Endodermal cell (in vitro differentiated cells): ENCODE measurements around the gene PRTG. TPM values are rescaled to one million over a fixed set of nuclear protein-coding genes. Genes with fewer than 3 reads are reported as not detected.
A peak's percentile ranks its signal among the peaks of the same experiment; 100 is the strongest.

Experiments used
- DNase-seq: peaks from one replicate; pipeline ENCODE4 v3.0.0-alpha.2; 2017
- H3K27ac ChIP-seq: 2 replicates; pipeline ENCODE4 v1.5.1; 2013; ENCODE audit warnings: mild to moderate bottlenecking, low read depth, low read length, moderate library complexity
- H3K27me3 ChIP-seq: 2 replicates; pipeline ENCODE4 v1.6.1; 2013; ENCODE audit warnings: mild to moderate bottlenecking, low read length, moderate library complexity; ENCODE audit not compliant: insufficient read depth, control insufficient read depth, poor library complexity, severe bottlenecking
- H3K36me3 ChIP-seq: 2 replicates; pipeline ENCODE4 v1.7.0; 2013; ENCODE audit warnings: mild to moderate bottlenecking, low read length, moderate library complexity; ENCODE audit not compliant: control insufficient read depth, insufficient read depth
- H3K4me1 ChIP-seq: one replicate; pipeline ENCODE4 v1.7.0; 2013; ENCODE audit warnings: low read length; ENCODE audit not compliant: control insufficient read depth, insufficient read depth
- H3K4me3 ChIP-seq: 2 replicates; pipeline ENCODE4 v1.5.1; 2013; ENCODE audit warnings: mild to moderate bottlenecking, low read length, moderate library complexity
- H3K9ac ChIP-seq: 2 replicates; pipeline ENCODE4 v1.6.1; 2013; ENCODE audit warnings: mild to moderate bottlenecking, low read length, moderate library complexity; ENCODE audit not compliant: poor library complexity, severe bottlenecking; ENCODE audit errors: extremely low read depth
- H3K9me3 ChIP-seq: 2 replicates; pipeline ENCODE4 v1.6.1; 2013; ENCODE audit warnings: mild to moderate bottlenecking, low read length, moderate library complexity; ENCODE audit not compliant: control insufficient read depth
- H3K27ac Mint-ChIP-seq: 2 replicates; pipeline ENCODE4 v1.8.0; 2020; ENCODE audit warnings: mixed read lengths
- H3K27me3 Mint-ChIP-seq: 2 replicates; pipeline ENCODE4 v1.8.0; 2021; ENCODE audit warnings: mild to moderate bottlenecking, mixed read lengths; ENCODE audit not compliant: insufficient read depth
- H3K36me3 Mint-ChIP-seq: 2 replicates; pipeline ENCODE4 v1.8.0; 2020; ENCODE audit warnings: low read depth, mixed read lengths
- H3K4me1 Mint-ChIP-seq: 2 replicates; pipeline ENCODE4 v1.8.0; 2020; ENCODE audit warnings: mixed read lengths
- H3K4me3 Mint-ChIP-seq: 2 replicates; pipeline ENCODE4 v1.8.0; 2020; ENCODE audit warnings: mild to moderate bottlenecking, moderate library complexity, mixed read lengths
- H3K9me3 Mint-ChIP-seq: 2 replicates; pipeline ENCODE4 v1.8.0; 2020; ENCODE audit warnings: mild to moderate bottlenecking, mixed read lengths
- WGBS, 2 experiments: methylation state at CpG; one replicate each; pipeline versions ENCODE4 v1.1.5 to v1.1.7; 2013; ENCODE audit warnings: missing lambda C conversion rate in 2 of 2, mixed read lengths in 1 of 2; ENCODE audit not compliant: insufficient coverage in 1 of 2, insufficient read length in 1 of 2; 5-methylcytosine and 5-hydroxymethylcytosine counted together
- total RNA-seq, 2 donors: library from RNA; stranded (reverse); fragmentation: NEBNext Ultra II Directional in 1 of 2; extraction: Animal tissue kit (Norgen Biotek cat#: 25700) in 1 of 2; gene quantifications; 2 replicates in 1 of 2; 3 replicates in 1 of 2; pipeline ENCODE4 v1.2.1, GENCODE V29; 2021
- TF ChIP-seq, protein P1 (sequence below): fragments of 200-600 bp; sonication (generic); conservative IDR thresholded peaks from 2 replicates; pipeline ENCODE4 v1.5.0; 2021; ENCODE audit warnings: antibody characterized with exemption, mild to moderate bottlenecking

The PRTG gene
- total RNA-seq, 2 donors from 2014 or later = 32.6 to 51.5 TPM

DNA sequence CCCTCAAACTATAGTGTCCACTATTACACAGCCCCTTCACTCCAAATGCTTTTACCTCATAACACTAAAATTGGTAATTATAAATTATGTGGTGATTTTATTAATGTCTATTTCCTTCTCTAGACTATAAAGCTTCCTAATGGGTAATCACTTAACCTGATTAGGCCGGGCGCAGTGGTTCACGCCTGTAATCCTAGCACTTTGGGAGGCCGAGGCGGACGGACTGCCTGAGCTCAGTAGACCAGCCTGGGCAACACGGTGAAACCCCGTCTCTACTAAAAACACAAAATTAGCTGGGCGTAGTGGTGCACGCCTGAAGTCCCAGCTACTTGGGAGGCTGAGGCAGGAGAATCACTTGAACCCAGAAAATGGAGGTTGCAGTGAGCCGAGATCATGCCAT, 83.5 kb downstream of the PRTG start:
- WGBS, 2 experiments = 91 to 93% methylated on average over 10 to 11 of the region's 11 CpGs
- no peak overlapping the region for H3K9ac ChIP-seq
- H3K36me3 ChIP-seq = no peaks in the 10 kb centered on the region
- no peak overlapping the region for H3K27ac ChIP-seq
- H3K9me3 Mint-ChIP-seq = no peaks in the 10 kb centered on the region
- peaks cover 1% of the 10 kb centered on the region for H3K36me3 Mint-ChIP-seq
- no peak overlapping the region for H3K27ac Mint-ChIP-seq
- H3K9me3 ChIP-seq = no peaks in the 10 kb centered on the region
- no peak overlapping the region for H3K4me3 ChIP-seq
- H3K4me1 Mint-ChIP-seq = peaks cover 25% of the 10 kb centered on the region
- H3K4me1 ChIP-seq = peaks cover 10% of the 10 kb centered on the region
- H3K27me3 Mint-ChIP-seq = peaks cover 13% of the 10 kb centered on the region
- peaks cover 8% of the 10 kb centered on the region for H3K27me3 ChIP-seq
- no peak overlapping the region for H3K4me3 Mint-ChIP-seq
- no peak for DNase-seq
- TF ChIP-seq, protein P1, sequence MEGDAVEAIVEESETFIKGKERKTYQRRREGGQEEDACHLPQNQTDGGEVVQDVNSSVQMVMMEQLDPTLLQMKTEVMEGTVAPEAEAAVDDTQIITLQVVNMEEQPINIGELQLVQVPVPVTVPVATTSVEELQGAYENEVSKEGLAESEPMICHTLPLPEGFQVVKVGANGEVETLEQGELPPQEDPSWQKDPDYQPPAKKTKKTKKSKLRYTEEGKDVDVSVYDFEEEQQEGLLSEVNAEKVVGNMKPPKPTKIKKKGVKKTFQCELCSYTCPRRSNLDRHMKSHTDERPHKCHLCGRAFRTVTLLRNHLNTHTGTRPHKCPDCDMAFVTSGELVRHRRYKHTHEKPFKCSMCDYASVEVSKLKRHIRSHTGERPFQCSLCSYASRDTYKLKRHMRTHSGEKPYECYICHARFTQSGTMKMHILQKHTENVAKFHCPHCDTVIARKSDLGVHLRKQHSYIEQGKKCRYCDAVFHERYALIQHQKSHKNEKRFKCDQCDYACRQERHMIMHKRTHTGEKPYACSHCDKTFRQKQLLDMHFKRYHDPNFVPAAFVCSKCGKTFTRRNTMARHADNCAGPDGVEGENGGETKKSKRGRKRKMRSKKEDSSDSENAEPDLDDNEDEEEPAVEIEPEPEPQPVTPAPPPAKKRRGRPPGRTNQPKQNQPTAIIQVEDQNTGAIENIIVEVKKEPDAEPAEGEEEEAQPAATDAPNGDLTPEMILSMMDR = no peak

DNA sequence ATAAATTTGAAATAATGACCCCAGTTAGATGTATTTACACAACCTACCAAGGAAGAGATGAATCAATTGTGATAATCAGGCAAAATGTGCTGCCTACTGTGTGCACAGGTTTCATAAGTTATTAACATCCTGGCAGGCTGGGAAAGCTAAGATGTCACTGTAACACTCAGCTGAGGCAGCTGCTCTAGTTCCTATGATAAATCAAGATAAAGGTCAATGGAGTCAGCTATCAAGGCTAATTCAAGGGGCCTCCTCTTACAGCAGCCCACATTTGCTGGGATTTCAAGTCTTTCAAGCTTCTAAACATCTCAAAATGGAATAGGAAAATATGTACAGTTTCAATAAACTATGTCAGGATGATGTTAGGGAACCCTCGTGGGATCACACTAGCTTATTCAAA, 84.1 kb downstream of the PRTG start:
- H3K4me1 ChIP-seq = peaks cover 10% of the 10 kb centered on the region

DNA sequence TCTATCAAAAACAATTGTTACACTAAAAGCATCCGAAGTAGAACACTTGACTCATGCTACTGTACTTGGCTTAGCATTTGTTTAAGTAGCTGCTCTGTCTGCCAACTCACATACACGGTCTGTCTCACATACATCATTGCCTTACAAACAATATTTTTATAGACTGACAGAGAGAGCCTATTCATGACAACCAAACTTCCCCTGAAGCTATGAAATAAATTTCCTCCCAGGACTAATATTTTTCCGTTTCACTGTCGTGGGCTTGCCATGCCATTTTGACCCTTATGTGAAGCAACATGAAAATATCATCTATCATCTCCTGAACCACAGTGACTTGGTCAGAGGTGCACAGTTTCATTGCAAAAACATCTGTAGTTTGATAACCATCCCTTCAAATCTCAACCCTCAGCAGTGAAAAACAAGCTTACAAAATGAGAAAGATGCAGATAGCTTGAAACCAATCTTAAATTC, 88.4 kb downstream of the PRTG start:
- Mint-ChIP-seq H3K4me3 (no peak overlapping the region), H3K27me3 (peaks cover 29% of the 10 kb centered on the region), H3K4me1 (peaks cover 11% of the 10 kb centered on the region), H3K36me3 (no peaks in the 10 kb centered on the region), H3K9me3 (no peaks in the 10 kb centered on the region), H3K27ac (no peak overlapping the region)
- TF ChIP-seq, protein P1 = no peak
- Histone ChIP-seq H3K27me3 (peaks cover 36% of the 10 kb centered on the region), H3K27ac (peak overlapping the region; percentile 85), H3K36me3 (no peaks in the 10 kb centered on the region), H3K9ac (no peak overlapping the region), H3K9me3 (no peaks in the 10 kb centered on the region), H3K4me1 (no peaks in the 10 kb centered on the region), H3K4me3 (no peak overlapping the region)
- DNase-seq = no peak
- 88 to 94% methylated on average over 4 of the region's 4 CpGs for WGBS, 2 experiments

More for the DNA sequence above, 84.1 kb downstream of the PRTG start:
- H3K4me3 Mint-ChIP-seq = no peak overlapping the region
- peaks cover under 1% of the 10 kb centered on the region for H3K36me3 Mint-ChIP-seq
- TF ChIP-seq, protein P1 = no peak
- H3K36me3 ChIP-seq = no peaks in the 10 kb centered on the region
- H3K4me1 Mint-ChIP-seq = peaks cover 25% of the 10 kb centered on the region
- H3K9me3 ChIP-seq = no peaks in the 10 kb centered on the region
- 94 to 100% methylated on average over 1 of the region's 1 CpG for WGBS, 2 experiments
- H3K27me3 ChIP-seq = peaks cover 13% of the 10 kb centered on the region
- H3K9me3 Mint-ChIP-seq = no peaks in the 10 kb centered on the region
- peaks cover 17% of the 10 kb centered on the region for H3K27me3 Mint-ChIP-seq
- no peak overlapping the region for H3K27ac ChIP-seq
- H3K27ac Mint-ChIP-seq = no peak overlapping the region
- no peak for DNase-seq
- no peak overlapping the region for H3K4me3 ChIP-seq
- no peak overlapping the region for H3K9ac ChIP-seq
